GM20431 (cell line): ENCODE measurements around the gene PODN.

Source experiments
- in situ Hi-C: fragments of 300-500 bp; cut with MseI, MboI; formaldehyde crosslinking; loops from one replicate; pipeline ENCODE4 v1.15.0; 2020; ENCODE audit warnings: low sequenced_read_pairs; ENCODE audit not compliant: unreplicated experiment

The PODN gene

DNA sequence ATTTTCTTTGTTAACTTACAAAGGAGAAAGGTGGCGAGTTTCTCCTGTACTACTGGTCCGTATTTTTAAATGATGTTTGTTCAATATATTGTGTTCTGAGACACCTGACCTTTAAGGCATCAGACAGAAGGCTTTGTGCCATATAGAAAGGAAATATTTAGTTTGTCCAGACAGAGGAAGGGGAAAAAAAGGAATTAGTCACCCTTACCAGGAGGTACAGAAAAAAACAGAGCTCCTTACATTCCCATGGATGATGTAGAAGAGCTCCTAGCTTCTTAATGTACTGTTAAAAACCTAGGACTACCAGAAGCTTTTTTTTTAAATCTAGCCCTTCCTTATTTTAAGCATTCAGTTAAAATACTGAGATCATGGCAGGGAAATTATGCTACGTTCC lies 12.4 kb upstream of the PODN start:
- in situ Hi-C loops, result no loop called here

DNA sequence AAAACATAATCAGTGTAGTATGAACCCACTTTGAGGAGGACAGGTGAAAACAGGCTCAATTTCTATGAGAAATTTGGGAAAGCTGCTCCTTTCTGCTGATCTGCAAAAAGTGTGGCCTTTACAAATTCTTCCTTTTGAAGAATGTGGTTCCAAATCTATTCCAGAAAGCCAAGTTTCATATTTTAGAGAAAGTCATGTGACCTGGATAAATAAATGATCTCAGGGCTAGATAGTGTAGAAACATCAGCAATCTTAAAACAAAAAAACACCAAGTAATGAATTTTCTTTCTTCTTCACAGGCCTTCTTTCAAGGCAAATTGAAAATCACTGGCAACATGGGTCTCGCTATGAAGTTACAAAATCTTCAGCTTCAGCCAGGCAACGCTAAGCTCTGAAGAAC lies 11.7 kb upstream of the PODN start:
- in situ Hi-C loops, result no loop called here

- in situ Hi-C loops, result no loop called here
These were observed 10.3 kb upstream of the PODN start for GRCh38 chr1:53051676-53052075.

- in situ Hi-C loops, result no loop called here
These were observed 4.9 kb upstream of the PODN start for GRCh38 chr1:53057127-53057526.

- in situ Hi-C loops, result no loop called here
These were observed 1.4 kb upstream of the PODN start for GRCh38 chr1:53060579-53060978.

- in situ Hi-C loops, result no loop called here
These were observed 722 bp upstream of the PODN start for GRCh38 chr1:53061123-53061858.

DNA sequence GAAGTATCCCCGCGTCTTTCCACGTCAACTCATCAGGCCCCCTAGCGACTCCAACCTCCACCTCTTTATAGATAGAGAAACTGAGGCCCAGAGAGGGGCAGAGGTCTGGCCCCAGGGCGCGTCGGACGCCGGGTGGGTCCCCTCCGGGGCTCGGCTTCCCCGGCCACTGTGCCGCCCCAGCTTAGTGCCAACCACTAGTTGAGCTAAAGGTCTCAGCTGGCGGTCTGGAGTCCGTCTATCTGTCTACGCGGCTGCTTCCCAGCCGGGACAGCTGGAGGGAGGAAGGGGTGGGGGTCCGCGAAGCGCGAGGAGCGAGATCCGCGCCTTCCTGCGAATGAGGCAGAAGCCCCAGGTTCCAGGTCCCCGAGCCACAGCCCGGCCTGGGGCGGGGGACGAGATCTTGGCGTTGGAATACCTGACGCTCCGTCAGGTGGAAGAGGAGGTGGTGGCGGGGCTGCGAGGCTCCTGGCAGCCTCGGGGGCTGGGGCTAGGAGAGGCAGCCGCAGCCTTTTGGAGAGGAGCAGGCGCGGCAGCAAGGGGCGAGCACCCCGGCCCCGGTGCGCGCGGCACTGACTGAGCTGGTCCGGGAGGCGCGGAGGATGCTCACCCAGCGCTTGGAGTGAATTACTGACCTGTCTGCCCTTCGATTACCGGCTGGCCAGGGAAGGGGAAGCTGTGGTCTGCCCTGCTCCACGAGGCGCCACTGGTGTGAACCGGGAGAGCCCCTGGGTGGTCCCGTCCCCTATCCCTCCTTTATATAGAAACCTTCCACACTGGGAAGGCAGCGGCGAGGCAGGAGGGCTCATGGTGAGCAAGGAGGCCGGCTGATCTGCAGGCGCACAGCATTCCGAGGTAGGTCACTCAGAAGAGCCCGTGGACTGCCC lies 937 bp downstream of the PODN start:
- in situ Hi-C loops, result no loop called here

- in situ Hi-C loops, result no loop called here
These were observed 1.9 kb downstream of the PODN start for GRCh38 chr1:53063744-53064515.

GRCh38 chr1:53065391-53065790 lies 3.4 kb downstream of the PODN start:
- in situ Hi-C loops, result no loop called here

GRCh38 chr1:53066488-53066887 lies 4.5 kb downstream of the PODN start:
- in situ Hi-C loops, result no loop called here

- in situ Hi-C loops, result no loop called here
These were observed 5.1 kb downstream of the PODN start for GRCh38 chr1:53066891-53067738.

- in situ Hi-C loops, result no loop called here
These were observed 5.9 kb downstream of the PODN start for GRCh38 chr1:53067886-53068285.

DNA sequence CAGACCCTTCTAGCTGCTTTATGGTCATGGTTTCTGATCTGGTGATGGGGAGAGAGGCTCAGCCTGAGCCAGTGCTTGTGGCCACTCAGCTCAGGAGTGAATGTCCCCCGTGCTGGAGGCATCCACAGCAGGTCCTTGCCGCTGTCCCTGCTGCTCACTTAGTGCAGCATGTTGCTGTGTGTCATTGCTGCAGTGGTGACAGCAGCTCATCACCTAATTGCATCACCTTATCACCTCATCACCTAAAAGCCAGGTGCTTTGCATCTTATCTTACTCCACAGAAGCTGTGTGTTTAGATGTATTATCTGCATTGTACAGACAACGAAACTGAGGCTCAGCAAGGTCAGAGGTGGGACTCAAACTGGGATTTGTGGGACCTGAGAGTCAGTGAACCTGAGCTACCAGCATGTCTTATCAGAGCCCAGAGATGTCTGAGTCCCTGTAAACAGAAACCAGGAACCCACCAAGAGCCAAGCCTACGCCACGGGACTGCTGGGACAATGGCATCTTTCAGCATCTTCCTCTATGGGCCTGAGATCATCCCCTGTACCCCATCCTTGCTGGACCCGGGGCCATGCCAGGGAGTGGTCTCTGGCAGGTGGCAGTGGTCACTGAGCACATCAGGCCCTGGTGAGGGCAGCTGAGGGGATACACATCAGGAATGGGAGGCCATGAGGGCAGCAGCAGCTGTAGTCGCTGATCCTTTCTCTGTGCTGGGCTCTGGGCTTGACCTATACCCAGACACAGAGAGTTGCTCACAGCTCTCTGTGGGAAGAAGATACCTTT lies 6.5 kb downstream of the PODN start:
- in situ Hi-C loops, result no loop called here

GRCh38 chr1:53069265-53069662 lies 7.3 kb downstream of the PODN start:
- in situ Hi-C loops, result no loop called here

DNA sequence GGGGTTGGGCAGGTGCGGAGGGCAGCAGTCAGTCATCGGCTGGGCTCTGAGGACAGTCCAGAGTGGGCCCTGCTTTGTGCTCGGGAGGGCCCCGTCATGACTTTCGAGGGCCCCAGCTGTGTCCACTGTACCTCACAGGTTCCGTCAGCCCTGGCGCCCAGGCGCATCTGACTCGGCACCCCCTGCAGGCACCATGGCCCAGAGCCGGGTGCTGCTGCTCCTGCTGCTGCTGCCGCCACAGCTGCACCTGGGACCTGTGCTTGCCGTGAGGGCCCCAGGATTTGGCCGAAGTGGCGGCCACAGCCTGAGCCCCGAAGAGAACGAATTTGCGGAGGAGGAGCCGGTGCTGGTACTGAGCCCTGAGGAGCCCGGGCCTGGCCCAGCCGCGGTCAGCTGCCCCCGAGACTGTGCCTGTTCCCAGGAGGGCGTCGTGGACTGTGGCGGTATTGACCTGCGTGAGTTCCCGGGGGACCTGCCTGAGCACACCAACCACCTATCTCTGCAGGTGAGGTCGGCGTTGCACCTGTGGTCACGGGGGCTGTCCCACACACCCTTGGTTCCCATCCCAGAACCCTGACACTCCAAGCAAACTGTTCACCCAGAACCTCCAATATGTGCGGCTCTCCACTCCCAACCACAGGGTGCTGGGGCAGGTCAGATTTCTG lies 7.8 kb downstream of the PODN start:
- in situ Hi-C loops, result no loop called here

GRCh38 chr1:53070621-53071020 lies 8.6 kb downstream of the PODN start:
- in situ Hi-C loops, result no loop called here

DNA sequence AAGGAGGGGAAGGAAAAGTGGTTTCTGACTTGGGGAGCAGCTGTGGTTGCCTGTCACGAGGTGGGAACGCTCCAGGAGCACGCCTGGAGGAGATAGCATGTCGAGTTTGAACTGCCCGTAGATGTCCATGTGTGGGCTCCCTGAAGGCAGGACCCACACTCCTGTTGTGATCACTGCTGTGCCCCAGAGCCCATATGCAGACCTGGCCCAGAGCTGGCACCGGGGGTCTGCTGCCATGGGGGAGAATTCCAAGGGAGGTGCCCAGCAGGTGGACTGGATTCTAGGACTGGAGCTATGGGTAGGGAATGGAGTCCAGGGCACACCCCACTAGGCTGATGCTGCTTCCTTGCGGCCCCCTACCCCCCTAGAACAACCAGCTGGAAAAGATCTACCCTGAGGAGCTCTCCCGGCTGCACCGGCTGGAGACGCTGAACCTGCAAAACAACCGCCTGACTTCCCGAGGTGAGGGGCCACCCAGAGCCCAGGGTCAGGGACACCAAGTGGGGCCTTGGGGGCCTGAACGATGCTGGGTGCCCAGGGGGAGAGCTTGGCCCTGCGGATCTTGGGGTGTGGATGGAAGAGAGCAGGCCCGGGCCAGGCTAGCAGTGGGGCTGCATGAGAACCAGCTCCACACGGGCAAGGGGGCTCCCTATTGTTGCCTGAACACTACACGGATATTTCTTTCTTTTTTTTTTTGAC lies 9.3 kb downstream of the PODN start:
- in situ Hi-C loops, result no loop called here

GRCh38 chr1:53071915-53072314 lies 9.9 kb downstream of the PODN start:
- in situ Hi-C loops, result no loop called here
